AG04449 (cell line): ENCODE data around the gene ABCA5.
A peak's percentile ranks its signal among the peaks of the same experiment; 100 is the strongest.

Source experiments
- CTCF ChIA-PET: fragments of 350-600 bp; formaldehyde crosslinking; extraction: SDS; loops from one replicate; lab custom pipeline; 2021; ENCODE audit warnings: antibody characterized with exemption; lab: Yijun Ruan, JAX
- POLR2A ChIA-PET: fragments of 400-600, 350-600 bp; formaldehyde crosslinking; extraction: SDS; loops from one replicate; lab custom pipeline; 2020; ENCODE audit warnings: antibody characterized with exemption, inconsistent platforms; lab: Yijun Ruan, JAX
- DNase-seq: peaks from one replicate; pipeline ENCODE4 v3.0.0-alpha.2; 2010; ENCODE audit warnings: low read depth, low spot score
- H3K4me3 ChIP-seq: 2 replicates; pipeline ENCODE4 v1.5.1; 2011; ENCODE audit warnings: low read depth, mild to moderate bottlenecking, control low read depth, low read length
- CTCF ChIP-seq: IDR thresholded peaks from one replicate; pipeline ENCODE4 v1.5.1; 2011; ENCODE audit warnings: mild to moderate bottlenecking, moderate library complexity, low read length, control low read depth, inconsistent platforms; ENCODE audit not compliant: insufficient read depth; ENCODE audit errors: missing control alignments

Gene ABCA5

DNA sequence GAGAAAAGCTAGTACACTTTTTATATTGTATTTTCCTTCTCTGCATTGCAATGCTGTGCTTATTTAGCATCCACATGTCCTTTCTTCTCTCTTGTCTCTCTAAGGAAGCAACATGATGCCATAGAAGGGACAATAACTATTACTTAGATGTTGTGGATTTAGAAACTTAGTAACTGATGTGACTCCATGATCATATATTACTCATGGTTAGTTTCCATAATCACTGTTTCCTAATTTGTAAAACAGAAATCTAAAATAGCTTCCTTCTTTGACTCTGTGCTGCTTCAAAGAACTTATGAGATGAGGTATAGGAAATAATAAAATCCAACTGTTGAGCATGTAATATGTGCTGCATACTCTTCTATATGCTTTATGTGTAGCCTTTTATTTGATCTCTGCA lies 6.6 kb upstream of the ABCA5 start:
- POLR2A ChIA-PET: no interaction called here

DNA sequence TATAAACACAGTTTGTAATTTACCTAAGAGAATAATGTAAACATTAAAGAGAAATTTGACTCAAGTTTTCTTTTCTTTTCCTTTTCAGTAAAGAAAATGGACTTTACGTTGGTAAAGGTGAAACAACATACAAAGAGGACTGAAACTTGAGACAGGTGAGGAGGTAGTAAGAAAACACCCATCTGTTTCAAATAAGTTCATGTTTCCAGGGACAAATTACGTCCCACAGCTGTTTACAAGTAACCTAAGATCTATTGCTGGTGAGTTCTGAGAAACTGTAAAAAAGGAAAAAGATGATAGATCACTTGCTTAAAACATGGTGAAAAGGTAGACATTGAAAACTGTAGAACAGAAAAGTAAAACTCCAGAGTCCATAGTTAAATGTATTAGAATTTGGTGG lies 4.8 kb upstream of the ABCA5 start:
- CTCF ChIA-PET: no interaction called here

More for the DNA sequence above, 6.6 kb upstream of the ABCA5 start:
- CTCF ChIA-PET: interaction anchor here (4.0 kb wide), 1 partner anchor 190 kb away, joined by 25 read pairs; no protein-coding TSS in a partner anchor
- DNase-seq: no peak
- TF ChIP-seq CTCF: no peak
- H3K4me3 ChIP-seq: no peak overlapping the region

GRCh38 chr17:69326377-69327059 lies 415 bp downstream of the ABCA5 start:
- DNase-seq: no peak
- POLR2A ChIA-PET: no interaction called here

More for the DNA sequence above, 4.8 kb upstream of the ABCA5 start:
- no peak for DNase-seq
- POLR2A ChIA-PET: no interaction called here
- H3K4me3 ChIP-seq: no peak overlapping the region
- no peak for TF ChIP-seq CTCF

GRCh38 chr17:69325518-69326376 lies 1.2 kb downstream of the ABCA5 start:
- no peak for TF ChIP-seq CTCF
- DNase-seq: no peak
- H3K4me3 ChIP-seq: peak overlapping the region; percentile 73
- POLR2A ChIA-PET: interaction anchor here (0.7 kb wide), 1 partner anchor 67 kb away, joined by 4 read pairs; no protein-coding TSS in a partner anchor
- CTCF ChIA-PET: interaction anchor here (0.9 to 2.4 kb wide), 2 partner anchors 12 to 77 kb away, joined by 3 to 8 read pairs; no protein-coding TSS in a partner anchor

More at GRCh38 chr17:69326377-69327059, 415 bp downstream of the ABCA5 start:
- CTCF ChIA-PET: interaction anchor here (0.9 to 2.4 kb wide), 2 partner anchors 13 to 78 kb away, joined by 3 to 8 read pairs; no protein-coding TSS in a partner anchor
- no peak for TF ChIP-seq CTCF
- peak overlapping the region; percentile 73 for H3K4me3 ChIP-seq

DNA sequence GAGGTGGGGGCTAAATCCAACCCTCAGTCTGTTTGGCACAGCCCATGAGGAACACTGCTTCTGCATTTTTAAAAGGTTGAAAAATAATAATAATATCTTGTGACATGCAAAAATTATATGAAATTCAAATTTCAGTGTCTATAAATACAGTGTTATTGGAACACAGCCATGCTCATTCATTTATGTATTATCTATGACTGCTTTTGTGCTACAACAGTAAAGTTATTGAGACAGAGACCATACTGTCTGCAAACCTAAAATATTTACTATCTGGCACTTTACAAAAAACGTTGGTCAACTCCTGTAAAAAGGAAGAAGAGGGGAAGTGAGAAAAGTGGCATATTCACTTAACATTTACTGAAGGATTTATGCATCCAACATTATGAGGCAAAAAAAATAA lies 3.1 kb downstream of the ABCA5 start:
- ChIA-PET CTCF (no interaction called here), POLR2A (no interaction called here)
- H3K4me3 ChIP-seq: no peak overlapping the region
- DNase-seq: no peak
- no peak for TF ChIP-seq CTCF

GRCh38 chr17:69320908-69321238 lies 6.1 kb downstream of the ABCA5 start:
- POLR2A ChIA-PET: no interaction called here
- TF ChIP-seq CTCF: no peak
- no peak for DNase-seq
- CTCF ChIA-PET: no interaction called here
- no peak overlapping the region for H3K4me3 ChIP-seq
